Thoracic aorta (tissue), 2 donors: Measurements from ENCODE around the gene PRKACB. TPM values are rescaled to one million over a fixed set of nuclear protein-coding genes. Genes with fewer than 3 reads are reported as not detected.

ENCODE experiments used
- ATAC-seq: fragments of 150-250 bp; one replicate; pipeline ENCODE4 v1.8.0; 2017; ENCODE audit warnings: low read depth; ENCODE audit not compliant: insufficient number of reproducible peaks, low FRiP score
- DNase-seq: peaks from one replicate; pipeline ENCODE4 v3.0.0-alpha.2; 2020; ENCODE audit warnings: low spot score
- H3K27ac ChIP-seq, 2 donors: fragments of 200-600 bp; sonication (generic); 1 replicate in 1 of 2; 2 replicates in 1 of 2; pipeline ENCODE4 v1.5.1; 2016; ENCODE audit warnings: mild to moderate bottlenecking in 2 of 2, moderate library complexity in 2 of 2
- H3K27me3 ChIP-seq: fragments of 200-600 bp; sonication (generic); replicated peaks from 2 replicates; pipeline ENCODE4 v1.6.0; 2016; ENCODE audit warnings: mild to moderate bottlenecking; ENCODE audit not compliant: insufficient read depth
- H3K36me3 ChIP-seq: fragments of 200-600 bp; sonication (generic); one replicate; pipeline ENCODE4 v1.5.1; 2016
- H3K4me1 ChIP-seq, 2 donors: fragments of 200-600 bp; sonication (generic); 1 replicate in 1 of 2; 2 replicates in 1 of 2; pipeline versions ENCODE4 v1.5.1 to v1.6.0; 2016; ENCODE audit warnings: low read depth in 2 of 2, mild to moderate bottlenecking in 1 of 2; ENCODE audit not compliant: control insufficient read depth in 1 of 2
- H3K4me3 ChIP-seq: fragments of 200-600 bp; sonication (generic); 2 replicates; pipeline ENCODE4 v1.5.1; 2016; ENCODE audit warnings: mild to moderate bottlenecking
- H3K9me3 ChIP-seq: fragments of 200-600 bp; sonication (generic); 2 replicates; pipeline ENCODE4 v1.5.1; 2016
- CTCF ChIP-seq: fragments of 200-600 bp; sonication (generic); IDR thresholded peaks from one replicate; pipeline ENCODE4 v1.5.1; 2019; ENCODE audit warnings: antibody characterized with exemption
- total RNA-seq, 2 donors: library from RNA; depleted of rRNA; stranded (reverse); fragments of >200 nt; gene quantifications; one replicate each; pipeline versions ENCODE4 v1.1.0 to v1.2.3, GENCODE V29; 2016

The PRKACB gene
- total RNA-seq, 2 donors from 2014 or later, result 27.3 to 32.2 TPM

- no peak for TF ChIP-seq CTCF
- ATAC-seq (no peak), DNase-seq (no peak)
- Histone ChIP-seq H3K27me3 (no peaks in the 10 kb centered on the region), H3K9me3 (no peaks in the 10 kb centered on the region), H3K36me3 (peaks cover 7% of the 10 kb centered on the region), H3K4me1 (no peaks in the 10 kb centered on the region), H3K4me3 (no peak overlapping the region), H3K27ac (no peak overlapping the region)
These were observed 54.8 kb downstream of the PRKACB start for GRCh38 chr1:84198832-84199231.

DNA sequence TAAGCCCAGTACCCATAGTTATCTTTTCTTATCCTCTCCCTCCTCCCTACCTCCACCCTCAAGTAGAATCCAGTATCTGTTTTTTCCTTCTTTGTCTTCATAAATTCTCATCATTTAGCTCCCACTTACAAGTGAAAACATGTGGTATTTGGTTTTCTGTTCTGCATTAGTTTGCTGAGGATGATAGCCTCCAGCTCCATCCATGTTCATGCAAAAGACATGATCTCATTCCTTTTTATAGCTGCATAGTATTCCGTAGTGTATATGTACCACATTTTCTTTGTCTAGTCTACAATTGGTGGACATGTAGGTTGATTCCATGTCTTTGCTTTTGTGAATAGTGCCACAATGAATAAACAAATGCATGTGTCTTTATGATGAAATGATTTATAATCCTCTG lies 55.2 kb downstream of the PRKACB start:
- Histone ChIP-seq H3K36me3 (peaks cover 7% of the 10 kb centered on the region), H3K27ac (no peak overlapping the region), H3K4me3 (no peak overlapping the region), H3K4me1 (no peaks in the 10 kb centered on the region), H3K27me3 (no peaks in the 10 kb centered on the region), H3K9me3 (no peaks in the 10 kb centered on the region)
- DNase-seq, result no peak
- ATAC-seq, result no peak
- TF ChIP-seq CTCF, result no peak

GRCh38 chr1:84202126-84202525 lies 58.1 kb downstream of the PRKACB start:
- DNase-seq (no peak), ATAC-seq (no peak)
- H3K36me3 ChIP-seq, result peaks cover 13% of the 10 kb centered on the region
- no peaks in the 10 kb centered on the region for H3K9me3 ChIP-seq
- H3K27me3 ChIP-seq, result no peaks in the 10 kb centered on the region
- H3K4me3 ChIP-seq, result no peak overlapping the region
- H3K4me1 ChIP-seq, result no peaks in the 10 kb centered on the region
- H3K27ac ChIP-seq, result no peak overlapping the region
- no peak for TF ChIP-seq CTCF

GRCh38 chr1:84206375-84206774 lies 62.3 kb downstream of the PRKACB start:
- Histone ChIP-seq H3K4me3 (no peak overlapping the region), H3K27ac (no peak overlapping the region), H3K9me3 (no peaks in the 10 kb centered on the region), H3K27me3 (no peaks in the 10 kb centered on the region), H3K36me3 (peaks cover 7% of the 10 kb centered on the region), H3K4me1 (no peaks in the 10 kb centered on the region)
- TF ChIP-seq CTCF, result no peak
- ATAC-seq, result no peak
- no peak for DNase-seq

GRCh38 chr1:84208935-84209334 lies 64.9 kb downstream of the PRKACB start:
- DNase-seq (no peak), ATAC-seq (no peak)
- no peak for TF ChIP-seq CTCF
- Histone ChIP-seq H3K36me3 (peaks cover 7% of the 10 kb centered on the region), H3K27me3 (no peaks in the 10 kb centered on the region), H3K4me1 (no peaks in the 10 kb centered on the region), H3K9me3 (no peaks in the 10 kb centered on the region), H3K27ac (no peak overlapping the region), H3K4me3 (no peak overlapping the region)
